GM12874 (cell line): ENCODE data around the gene STOM.

Experiments
- CTCF ChIP-seq: IDR thresholded peaks from 2 replicates; pipeline ENCODE4 v1.5.1; 2011; ENCODE audit warnings: low read depth, mild to moderate bottlenecking, control low read depth, low read length, moderate library complexity; ENCODE audit not compliant: insufficient read depth

Gene STOM

GRCh38 chr9:121380846-121381245 is 10.8 kb upstream of the STOM start:
- TF ChIP-seq CTCF: no peak

- TF ChIP-seq CTCF: no peak
Measured at GRCh38 chr9:121376214-121376830, 6.3 kb upstream of the STOM start.

GRCh38 chr9:121373011-121373729 is 3.1 kb upstream of the STOM start:
- no peak for TF ChIP-seq CTCF

- no peak for TF ChIP-seq CTCF
Measured at GRCh38 chr9:121372239-121373010, 2.4 kb upstream of the STOM start.

GRCh38 chr9:121371495-121372061 is 1.5 kb upstream of the STOM start:
- TF ChIP-seq CTCF: no peak

GRCh38 chr9:121368745-121369144 is 1.3 kb downstream of the STOM start:
- TF ChIP-seq CTCF: no peak

GRCh38 chr9:121368138-121368522 is 1.9 kb downstream of the STOM start:
- no peak for TF ChIP-seq CTCF
